Stimulated activated CD8-positive, alpha-beta memory T cell treated with anti-CD3 and anti-CD28 coated beads, Interleukin-12 subunit alpha, Interleukin-12 subunit beta, amount 100 ng/mL, for 24 hours (primary cell): ENCODE data around the gene ANGEL2.
"Not testable (repeated sequence)": the region's sequence is repeated elsewhere in the genome, so short reads cannot be mapped to it uniquely, and the experiment has no call there.

ENCODE experiments used
- DNase-seq: peaks from one replicate; pipeline ENCODE4 v3.0.0-alpha.2; 2020; ENCODE audit errors: extremely low read depth

ANGEL2 gene

DNA sequence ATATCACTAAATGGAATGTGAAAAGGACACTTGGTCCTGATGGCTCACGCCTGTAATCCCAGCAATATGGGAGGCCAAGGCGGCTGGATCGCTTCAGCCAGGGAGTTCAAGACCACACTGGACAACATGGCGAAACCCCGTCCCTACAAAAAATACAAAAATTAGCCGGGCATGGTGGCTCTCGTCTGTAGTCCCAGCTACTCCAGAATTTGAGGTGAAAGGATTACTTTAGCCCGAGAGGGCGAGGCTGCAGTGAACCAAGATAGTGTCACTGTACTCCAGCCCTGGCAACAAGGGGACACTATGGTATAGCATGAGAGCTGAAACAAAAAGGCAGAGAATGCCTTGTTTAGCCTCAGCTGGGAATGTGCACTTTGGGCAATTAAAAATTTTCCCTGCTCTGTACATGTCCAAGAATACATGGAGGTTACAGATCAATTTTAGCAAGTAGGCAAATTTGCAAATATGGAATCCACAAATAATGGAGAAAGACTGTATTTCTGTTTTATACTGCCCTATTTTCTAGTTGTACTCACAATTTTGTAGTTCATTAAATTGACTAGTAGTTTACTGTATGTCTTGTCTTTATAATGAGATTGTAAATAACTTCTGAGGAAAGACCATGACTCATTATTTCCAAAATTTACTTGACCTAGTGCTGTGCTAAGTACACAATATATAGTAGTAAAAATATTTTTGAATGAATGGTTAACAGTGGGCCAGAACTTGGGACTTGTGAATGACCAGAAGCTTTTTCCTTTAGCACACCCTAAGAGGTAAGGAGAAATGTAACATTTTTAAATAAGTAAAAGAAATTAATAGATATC lies 2.0 kb upstream of the ANGEL2 start:
- no peak for DNase-seq

- no peak for DNase-seq
These were observed 1.0 kb downstream of the ANGEL2 start for GRCh38 chr1:213014642-213015041.

DNA sequence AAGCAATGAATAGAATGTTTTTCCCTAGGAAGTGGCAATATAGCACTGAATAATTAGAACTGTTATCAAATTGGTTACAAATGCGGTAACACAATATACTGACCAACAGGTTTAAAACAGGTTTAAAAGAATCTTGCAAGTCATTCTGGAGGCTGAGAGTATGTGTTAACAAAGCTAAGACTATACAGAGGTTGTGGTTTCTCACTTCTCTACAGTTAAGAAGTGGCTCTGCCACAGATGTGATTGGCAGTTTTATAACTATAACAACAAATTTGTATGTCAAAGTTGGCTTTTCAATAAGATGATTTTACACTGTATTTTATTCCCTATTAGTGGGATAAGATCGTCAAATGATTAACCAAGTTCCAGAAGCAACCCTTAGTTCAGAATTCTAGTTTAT lies 7.1 kb downstream of the ANGEL2 start:
- no peak for DNase-seq

DNA sequence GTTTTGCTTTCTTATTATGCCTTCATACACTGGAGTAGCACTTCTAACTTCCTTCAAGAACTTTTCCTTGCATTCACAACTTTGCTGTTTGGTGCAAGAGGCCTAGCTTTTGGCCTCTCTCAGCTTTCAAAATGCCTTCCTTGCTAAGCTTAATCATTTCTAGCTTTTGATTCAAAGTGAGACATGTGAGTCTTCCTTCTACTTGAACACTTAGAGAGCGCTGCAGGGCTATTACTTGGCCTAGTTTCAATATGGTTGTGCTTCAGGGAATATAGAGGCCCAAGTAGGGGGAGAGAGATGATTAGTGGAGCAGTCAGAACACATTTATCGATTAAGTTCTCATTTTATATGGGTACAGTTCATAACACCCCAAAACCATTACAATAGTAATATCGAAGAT lies 12.4 kb downstream of the ANGEL2 start:
- DNase-seq: no peak

DNA sequence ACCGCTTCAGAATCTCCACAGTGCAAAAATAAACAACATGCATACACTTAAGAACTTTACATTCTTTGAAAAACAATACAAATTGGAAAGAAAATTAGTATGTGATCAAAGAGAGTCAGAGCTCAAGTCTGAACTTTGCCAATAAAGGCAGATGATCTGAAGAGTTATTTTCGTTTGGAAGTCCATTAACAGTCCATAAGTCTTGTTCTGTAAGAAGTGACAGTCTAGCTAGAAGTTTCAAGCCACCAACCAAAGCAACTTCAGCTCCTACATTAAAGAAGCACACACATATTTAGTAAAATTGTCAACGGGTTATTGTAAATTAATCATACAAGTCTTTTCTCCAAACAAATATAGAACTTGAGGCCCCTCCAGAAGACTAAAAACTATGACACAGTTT lies 20.7 kb downstream of the ANGEL2 start:
- no peak for DNase-seq

DNA sequence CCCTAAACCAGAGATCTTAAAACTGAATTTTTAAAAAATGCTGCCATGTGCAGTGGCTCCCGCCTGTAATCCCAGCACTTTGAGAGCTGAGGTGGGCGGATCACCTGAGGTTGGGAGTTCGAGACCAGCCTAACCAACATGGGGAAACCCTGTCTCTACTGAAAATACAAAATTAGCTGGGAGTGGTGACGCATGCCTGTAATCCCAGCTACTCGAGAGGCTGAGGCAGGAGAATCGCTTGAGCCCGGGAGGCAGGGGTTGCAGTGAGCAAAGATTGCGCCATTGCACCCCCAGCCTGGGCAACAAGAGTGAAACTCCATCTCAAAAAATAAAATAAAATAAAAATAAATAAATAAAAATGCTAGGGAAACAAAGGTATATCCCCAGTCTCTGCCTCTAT lies 21.7 kb downstream of the ANGEL2 start:
- not testable (repeated sequence) for DNase-seq

- no peak for DNase-seq
These were observed 25.4 kb downstream of the ANGEL2 start for GRCh38 chr1:212990276-212990675.

- no peak for DNase-seq
These were observed 27.9 kb downstream of the ANGEL2 start for GRCh38 chr1:212987702-212988322.

- no peak for DNase-seq
These were observed 29.1 kb downstream of the ANGEL2 start for GRCh38 chr1:212986551-212986950.

GRCh38 chr1:212984522-212985291 lies 31.0 kb downstream of the ANGEL2 start:
- DNase-seq: no peak

- DNase-seq: no peak
These were observed 32.2 kb downstream of the ANGEL2 start for GRCh38 chr1:212983482-212983881.

DNA sequence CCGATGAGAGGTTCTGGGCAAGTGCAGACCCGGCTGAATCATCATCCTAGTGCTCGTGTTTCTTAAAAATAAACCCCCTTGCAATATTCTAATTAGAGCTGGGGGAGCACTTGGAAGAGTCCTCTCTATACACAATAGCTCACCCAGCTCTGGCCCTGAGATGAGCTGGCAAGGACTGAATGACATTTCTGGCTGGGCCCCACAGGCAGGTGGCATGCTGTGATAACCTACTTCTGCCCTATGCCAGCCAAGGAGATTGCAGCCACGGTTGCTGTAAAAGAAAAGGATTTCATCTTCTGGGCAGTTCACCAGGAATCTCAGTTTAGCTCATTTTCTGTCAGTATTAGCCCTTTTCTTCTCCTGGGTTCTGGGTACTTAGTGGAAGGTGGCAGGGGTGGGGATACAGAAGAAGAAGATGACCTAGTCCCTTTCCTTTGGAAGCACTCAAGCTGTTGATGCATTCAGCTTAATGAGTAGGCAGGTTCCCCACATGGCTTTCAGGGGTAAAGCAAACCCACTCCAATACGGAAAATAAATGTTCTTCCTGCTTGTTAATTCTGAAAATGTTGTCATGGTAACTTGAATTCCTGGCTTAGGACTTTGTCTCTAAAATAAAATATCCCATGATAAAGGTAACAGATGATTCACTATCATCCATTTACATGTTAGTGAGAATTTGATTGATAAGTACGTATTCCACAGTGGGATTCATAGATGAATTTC lies 33.1 kb downstream of the ANGEL2 start:
- DNase-seq: no peak

DNA sequence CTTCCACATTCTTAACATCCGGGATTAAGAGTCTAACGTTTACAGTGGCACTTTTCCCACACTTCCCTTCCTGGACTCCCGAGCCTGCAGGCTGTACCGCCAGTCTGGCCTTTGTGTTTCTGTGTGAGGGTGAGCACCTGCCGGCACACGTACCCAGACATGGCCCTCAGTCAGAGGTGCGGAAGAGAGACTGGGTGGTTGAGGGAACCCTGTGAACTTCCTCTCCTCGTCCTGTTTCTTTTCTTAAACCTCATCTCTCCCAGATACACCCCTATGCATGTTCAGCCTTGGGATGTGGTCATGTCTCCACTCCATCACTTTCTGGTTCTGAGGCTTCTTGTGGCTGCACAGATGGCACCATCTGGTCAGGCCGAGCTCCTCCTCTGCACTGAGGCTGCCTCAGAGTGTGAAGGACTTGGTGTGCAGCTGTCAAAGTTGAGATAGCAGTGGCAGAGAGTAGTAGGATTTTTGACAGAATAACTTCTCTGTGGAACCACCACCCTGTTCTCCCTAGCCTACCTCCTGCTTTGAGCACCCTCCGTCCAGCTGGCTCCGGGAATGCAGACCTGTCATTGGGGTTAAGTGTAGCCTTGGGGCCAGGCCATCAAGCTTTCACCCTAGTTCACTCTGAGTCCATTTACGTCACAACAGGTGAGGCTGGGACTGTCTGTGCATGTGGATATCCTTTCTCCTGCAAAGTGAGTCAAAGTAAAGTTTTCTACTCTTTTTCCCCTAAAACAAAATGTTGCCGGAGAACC lies 33.9 kb downstream of the ANGEL2 start:
- no peak for DNase-seq

DNA sequence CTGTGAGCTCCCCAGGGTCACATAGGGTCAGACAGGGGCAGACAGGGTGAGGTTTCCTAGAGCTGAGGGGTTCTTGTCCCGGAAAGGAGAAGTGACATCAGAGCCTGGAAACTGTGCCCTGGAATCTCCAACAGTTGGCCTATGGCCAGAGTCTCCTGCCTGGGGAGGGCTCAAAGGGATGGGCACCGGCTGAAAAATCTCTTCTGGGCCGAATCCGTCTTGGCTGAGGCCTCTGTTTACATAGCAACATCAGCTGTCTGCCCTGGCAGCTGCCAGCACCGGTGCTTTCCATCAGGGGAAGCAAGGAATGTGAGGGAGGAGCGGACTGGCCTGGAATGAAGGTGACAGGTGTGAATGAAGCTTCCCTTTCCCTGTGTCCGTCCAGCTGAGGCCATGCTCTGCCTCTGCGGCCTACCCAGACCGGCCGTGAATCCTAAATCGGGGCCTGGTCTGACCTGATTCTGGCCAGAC lies 34.6 kb downstream of the ANGEL2 start:
- no peak for DNase-seq

GRCh38 chr1:212980123-212980785 lies 35.4 kb downstream of the ANGEL2 start:
- no peak for DNase-seq

DNA sequence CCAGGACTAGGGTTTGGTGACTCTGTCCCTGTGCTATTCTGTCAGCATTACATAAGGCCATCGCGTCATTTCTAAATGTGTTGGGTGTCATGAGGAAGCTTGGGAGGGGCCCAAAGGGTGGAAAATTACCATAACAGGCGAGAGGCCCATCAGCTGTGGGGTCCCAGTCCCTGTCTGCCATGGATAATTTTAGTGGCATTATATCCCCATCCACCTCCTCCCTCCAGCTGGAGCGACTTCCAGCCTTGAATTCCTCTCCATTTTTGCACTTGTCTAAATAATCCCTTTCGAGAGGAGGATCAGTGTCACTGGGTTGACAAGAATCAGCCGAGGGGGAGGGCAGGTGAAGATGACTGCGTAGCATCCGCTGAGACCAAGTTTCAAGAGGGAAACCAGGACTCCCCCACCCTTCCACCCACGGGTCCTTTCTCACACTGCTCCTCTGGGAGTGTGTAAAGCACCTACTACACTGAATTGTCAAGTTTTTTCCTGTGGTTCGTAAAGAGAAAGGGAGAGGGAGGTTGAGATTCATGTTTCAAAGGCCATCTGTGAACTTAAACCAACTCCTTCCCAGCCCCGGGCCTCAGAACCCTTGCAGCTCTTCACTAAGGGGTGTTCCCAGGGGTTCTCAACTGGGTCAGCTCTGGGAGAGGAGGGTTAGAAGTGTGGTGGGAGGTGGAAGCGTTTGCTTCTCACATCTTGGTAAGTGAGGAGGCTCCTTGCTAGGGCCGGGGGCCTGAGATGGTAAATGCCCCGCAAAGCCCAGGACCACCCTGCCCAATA lies 36.1 kb downstream of the ANGEL2 start:
- no peak for DNase-seq

DNA sequence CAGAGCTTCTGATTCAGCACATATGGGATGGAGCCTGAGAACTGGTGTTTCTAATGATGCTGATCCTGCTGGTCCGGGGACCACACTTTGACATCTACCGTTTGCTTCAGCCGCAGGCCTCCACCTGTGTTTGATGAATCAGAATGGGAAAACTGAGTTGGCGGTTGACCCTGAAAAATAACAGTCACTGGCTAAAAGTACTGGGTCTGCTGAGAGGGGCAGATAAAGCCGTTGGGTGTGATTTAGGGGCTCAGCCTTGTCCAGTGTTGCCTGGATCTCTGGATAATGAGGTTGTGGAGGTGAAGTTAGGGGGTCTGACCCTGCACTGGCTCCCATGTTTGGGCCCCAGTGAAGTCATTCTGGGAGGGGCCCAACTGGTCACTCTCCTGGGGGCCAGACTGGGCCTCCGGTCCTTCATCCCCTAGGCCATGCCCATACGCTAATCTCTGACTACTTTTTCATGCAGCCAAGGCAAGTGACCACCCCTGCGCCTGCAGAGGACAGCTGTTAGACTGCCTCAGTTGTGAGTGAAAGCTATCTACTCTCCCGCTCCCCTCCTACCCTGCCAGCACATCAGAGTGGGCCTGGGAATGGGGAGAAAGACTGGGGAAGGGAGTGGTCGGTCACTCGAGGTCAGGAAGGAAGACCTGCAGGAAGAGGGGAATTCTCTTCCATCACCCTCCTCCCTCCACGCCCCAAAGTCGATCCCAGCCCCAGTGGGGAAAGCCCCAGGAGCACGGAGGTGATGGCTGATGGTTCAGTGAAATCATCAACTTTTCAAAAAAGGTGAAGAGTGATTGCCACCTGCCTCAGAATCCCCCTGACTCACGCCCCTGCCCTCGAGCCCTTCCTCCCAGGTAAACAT lies 37.7 kb downstream of the ANGEL2 start:
- no peak for DNase-seq

GRCh38 chr1:212976586-212976985 lies 39.1 kb downstream of the ANGEL2 start:
- DNase-seq: no peak
